IMR-90 (cell line): ENCODE data around the gene CLSTN1. TPM values are rescaled to one million over a fixed set of nuclear protein-coding genes. Genes with fewer than 3 reads are reported as not detected.

Source experiments
- ATAC-seq: fragments of 200-7000 bp; cut with Tn5 transposase; 2 replicates; pipeline ENCODE4 v1.9.1; 2020; ENCODE audit warnings: low read depth, mild to moderate bottlenecking, moderate library complexity
- BruUV-seq: library from RNA; stranded (reverse); fragments of 400-500 nt; replicated peaks from 2 replicates; lab custom pipeline; 2021; lab: Mats Ljungman, UMichigan
- CTCF ChIA-PET: fragments of 300-600 bp; formaldehyde crosslinking; extraction: SDS; loops from one replicate; lab custom pipeline; 2021; ENCODE audit warnings: antibody characterized with exemption; lab: Yijun Ruan, JAX
- POLR2A ChIA-PET: fragments of 300-600 bp; sonication (Branson Sonifier 250); formaldehyde crosslinking; loops from one replicate; lab custom pipeline; 2022; ENCODE audit warnings: antibody characterized with exemption; ENCODE audit not compliant: unreplicated experiment; lab: Charles Lee
- DNase-seq: peaks from one replicate; pipeline ENCODE4 v3.0.0; 2013
- H2AFZ ChIP-seq: replicated peaks from 2 replicates; pipeline ENCODE3; 2013; ENCODE audit warnings: low read length, mild to moderate bottlenecking; ENCODE audit not compliant: poor library complexity
- H2AK5ac ChIP-seq: 2 replicates; pipeline ENCODE4 v1.6.1; 2013; ENCODE audit warnings: low read depth, low read length, inconsistent platforms
- H2AK9ac ChIP-seq: replicated peaks from 2 replicates; pipeline ENCODE3; 2013; ENCODE audit warnings: mild to moderate bottlenecking, low read depth, low read length, moderate library complexity; ENCODE audit not compliant: poor library complexity
- H2BK120ac ChIP-seq: 2 replicates; pipeline ENCODE4 v1.6.1; 2013; ENCODE audit warnings: low read depth, low read length, inconsistent platforms
- H2BK15ac ChIP-seq: 3 replicates; pipeline ENCODE4 v1.6.1; 2013; ENCODE audit warnings: low read depth, low read length, inconsistent platforms
- H2BK20ac ChIP-seq: 2 replicates; pipeline ENCODE4 v1.6.1; 2013; ENCODE audit warnings: low read depth, mild to moderate bottlenecking, inconsistent platforms, low read length, moderate library complexity
- H2BK5ac ChIP-seq: 2 replicates; pipeline ENCODE4 v1.6.1; 2013; ENCODE audit warnings: mild to moderate bottlenecking, low read depth, low read length, inconsistent platforms; ENCODE audit not compliant: poor library complexity, severe bottlenecking
- H3K14ac ChIP-seq: replicated peaks from 2 replicates; pipeline ENCODE4 v1.6.1; 2013; ENCODE audit warnings: low read depth, low read length, inconsistent platforms
- H3K18ac ChIP-seq: 2 replicates; pipeline ENCODE4 v1.6.1; 2013; ENCODE audit warnings: low read depth, low read length, control low read depth
- H3K23ac ChIP-seq: 2 replicates; pipeline ENCODE4 v1.6.1; 2013; ENCODE audit warnings: low read depth, low read length, inconsistent platforms
- H3K27ac ChIP-seq: 2 replicates; pipeline ENCODE4 v1.5.1; 2013; ENCODE audit warnings: mild to moderate bottlenecking, control low read depth, low read length; ENCODE audit not compliant: insufficient read depth
- H3K27me3 ChIP-seq: 2 replicates; pipeline ENCODE4 v1.6.1; 2013; ENCODE audit warnings: low read length; ENCODE audit not compliant: control insufficient read depth, insufficient read depth
- H3K36me3 ChIP-seq: 2 replicates; pipeline ENCODE4 v1.6.1; 2013; ENCODE audit warnings: low read length, mixed read lengths; ENCODE audit not compliant: control insufficient read depth, insufficient read depth
- H3K4ac ChIP-seq: 2 replicates; pipeline ENCODE4 v1.6.1; 2013; ENCODE audit warnings: low read depth, low read length, inconsistent platforms
- H3K4me1 ChIP-seq: 2 replicates; pipeline ENCODE4 v1.6.1; 2013; ENCODE audit warnings: low read length, mixed read lengths; ENCODE audit not compliant: control insufficient read depth, insufficient read depth
- H3K4me2 ChIP-seq: 2 replicates; pipeline ENCODE4 v1.6.1; 2013; ENCODE audit warnings: low read depth, mild to moderate bottlenecking, control low read depth, low read length, moderate library complexity
- H3K4me3 ChIP-seq: 2 replicates; pipeline ENCODE4 v1.5.1; 2013; ENCODE audit warnings: low read depth, mild to moderate bottlenecking, control low read depth, low read length, moderate library complexity; ENCODE audit not compliant: insufficient read depth
- H3K56ac ChIP-seq: 2 replicates; pipeline ENCODE4 v1.6.1; 2013; ENCODE audit warnings: low read length, inconsistent platforms; ENCODE audit not compliant: insufficient read depth; ENCODE audit errors: extremely low read depth
- H3K79me1 ChIP-seq, 2 experiments: 2 replicates each; pipeline ENCODE4 v1.6.1; 2013; ENCODE audit warnings: low read length in 2 of 2, inconsistent platforms in 1 of 2, low read depth in 1 of 2
- H3K9ac ChIP-seq: 2 replicates; pipeline ENCODE4 v1.6.1; 2013; ENCODE audit warnings: low read depth, low read length, control low read depth
- H3K9me1 ChIP-seq: 2 replicates; pipeline ENCODE4 v1.6.1; 2013; ENCODE audit warnings: low read length, inconsistent platforms; ENCODE audit not compliant: insufficient read depth
- H3K9me3 ChIP-seq: 2 replicates; pipeline ENCODE4 v1.6.1; 2013; ENCODE audit warnings: low read length; ENCODE audit not compliant: control insufficient read depth, insufficient read depth
- H4K20me1 ChIP-seq: 2 replicates; pipeline ENCODE4 v1.6.1; 2013; ENCODE audit warnings: low read length, inconsistent platforms; ENCODE audit not compliant: insufficient read depth
- H4K5ac ChIP-seq: 2 replicates; pipeline ENCODE4 v1.6.1; 2013; ENCODE audit warnings: mild to moderate bottlenecking, low read depth, low read length, control low read depth
- H4K8ac ChIP-seq, 2 experiments: 2 replicates each; pipeline ENCODE4 v1.6.1; 2013; ENCODE audit warnings: low read depth in 2 of 2, low read length in 2 of 2, control low read depth in 1 of 2, inconsistent platforms in 1 of 2
- H4K91ac ChIP-seq: 2 replicates; pipeline ENCODE4 v1.6.1; 2013; ENCODE audit warnings: low read depth, low read length, inconsistent platforms; ENCODE audit not compliant: insufficient read depth
- CHD1 ChIP-seq: IDR thresholded peaks from 2 replicates; pipeline ENCODE4 v1.6.1; 2012; ENCODE audit warnings: low read depth, low read length, improper control_type of control experiment
- WGBS, 2 experiments: methylation state at CpG; one replicate each; pipeline versions ENCODE4 v1.1.5 to v1.1.7; 2013; ENCODE audit warnings: missing lambda C conversion rate in 2 of 2; ENCODE audit not compliant: insufficient read length in 1 of 2; ENCODE audit errors: extremely low coverage in 2 of 2; 5-methylcytosine and 5-hydroxymethylcytosine counted together
- dilution Hi-C: fragments of 300-500 bp; cut with HindIII; formaldehyde crosslinking; loops from one replicate; pipeline ENCODE4 v1.14.3; 2018; ENCODE audit warnings: low sequenced_read_pairs; ENCODE audit not compliant: unreplicated experiment
- in situ Hi-C: fragments of 300-500 bp; cut with MboI; formaldehyde crosslinking; loops from 3 replicates; pipeline ENCODE4 v1.14.3; 2019; ENCODE audit warnings: low sequenced_read_pairs, inconsistent platforms, mixed read lengths
- intact Hi-C: fragments of 100-400 bp; cut with micrococcal nuclease; formaldehyde crosslinking; loops from 2 replicates; pipeline ENCODE4 v1.10.0; 2022
- polyA plus RNA-seq, 3 experiments: library from polyadenylated mRNA; depleted of rRNA; stranded (reverse); fragments of >200 nt; gene quantifications; 2 replicates each; pipeline ENCODE4 v1.2.3, GENCODE V29; 2012; ENCODE audit warnings: low replicate concordance in 1 of 3
- total RNA-seq: library from RNA; depleted of rRNA; stranded (reverse); fragments of >200 nt; gene quantifications from 2 replicates; pipeline ENCODE4 v1.2.3, GENCODE V29; 2012
- TF ChIP-seq, protein P1 (sequence below): fragments of 150-350 bp; IDR thresholded peaks from 2 replicates; pipeline ENCODE4 v1.6.1; 2016; ENCODE audit warnings: low read depth, mild to moderate bottlenecking, low read length, moderate library complexity, borderline replicate concordance

The CLSTN1 gene
- total and polyA plus RNA-seq, 2 of the 4 experiments (the other 2 are of a cell fraction), result 30.1 to 72.2 TPM

DNA sequence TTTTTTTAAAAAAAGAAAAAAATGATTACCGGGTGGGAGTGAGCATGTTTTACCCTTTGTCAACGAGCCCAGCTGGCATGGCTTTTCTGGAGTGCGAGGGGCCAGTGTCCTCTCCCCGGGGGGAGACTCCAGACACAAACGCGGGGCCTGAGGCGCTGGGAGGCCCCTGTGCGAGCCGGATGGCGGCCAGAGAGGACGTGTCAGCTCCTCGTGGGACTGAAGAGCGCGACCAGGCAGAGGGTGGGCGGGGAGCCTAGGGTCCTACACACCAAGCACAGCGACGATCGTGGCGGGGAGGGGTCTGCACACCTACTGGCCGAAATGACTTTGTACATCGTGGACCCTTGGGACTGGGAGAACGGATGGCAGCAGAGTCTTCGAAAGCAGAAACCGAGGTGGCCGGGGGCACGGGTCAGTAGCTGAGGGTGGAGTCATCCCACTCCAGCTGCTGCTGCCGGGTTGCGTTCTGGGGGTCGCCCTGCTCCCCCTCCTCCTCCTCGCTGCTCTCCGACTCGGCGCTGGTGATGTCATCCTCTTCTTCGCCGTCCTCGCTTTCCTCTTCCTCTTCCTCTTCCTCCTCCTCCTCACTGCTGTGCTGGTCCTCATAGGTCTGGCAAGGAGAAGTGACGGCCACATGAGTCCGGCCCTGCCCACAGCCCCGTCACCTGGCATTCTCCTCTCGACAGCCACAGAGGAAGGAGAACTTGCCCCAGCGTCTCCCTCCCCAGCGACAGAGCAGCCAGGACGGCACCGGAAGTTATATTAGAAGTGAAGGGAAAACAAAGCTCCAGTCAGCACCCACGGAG, 93.5 kb downstream of the CLSTN1 start:
- in situ Hi-C loops (no loop called here), intact Hi-C loops (no loop called here), dilution Hi-C loops (no loop called here)
- DNase-seq (no peak), ATAC-seq (no peak)
- Histone ChIP-seq H4K5ac (no peak overlapping the region), H3K27me3 (no peaks in the 10 kb centered on the region), H3K9me3 (no peaks in the 10 kb centered on the region), H2AK9ac (no peak overlapping the region), H3K23ac (no peak overlapping the region), H3K4me2 (no peak overlapping the region), H3K79me1 (no peaks in the 10 kb centered on the region), H3K36me3 (peaks cover 73% of the 10 kb centered on the region), H4K91ac (no peak overlapping the region), H2AK5ac (no peak overlapping the region), H2BK5ac (no peak overlapping the region), H3K14ac (no peak overlapping the region), H2BK20ac (no peak overlapping the region), H3K4me3 (no peak overlapping the region), H2AFZ (no peak overlapping the region), H4K8ac (no peak overlapping the region), H2BK120ac (no peak overlapping the region), H2BK15ac (no peak overlapping the region), H3K18ac (no peak overlapping the region), H4K20me1 (peaks cover 4% of the 10 kb centered on the region; the same call in 1 of the 2 replicates), H3K4me1 (no peaks in the 10 kb centered on the region), H3K9ac (no peak overlapping the region), H3K27ac (no peak overlapping the region), H3K9me1 (no peaks in the 10 kb centered on the region), H3K56ac (no peak overlapping the region), H3K4ac (no peak overlapping the region)
- ChIA-PET POLR2A (no interaction called here), CTCF (no interaction called here)
- BruUV-seq, result TSS peak; percentile 83
- TF ChIP-seq CHD1, result no peak
- TF ChIP-seq, protein P1, sequence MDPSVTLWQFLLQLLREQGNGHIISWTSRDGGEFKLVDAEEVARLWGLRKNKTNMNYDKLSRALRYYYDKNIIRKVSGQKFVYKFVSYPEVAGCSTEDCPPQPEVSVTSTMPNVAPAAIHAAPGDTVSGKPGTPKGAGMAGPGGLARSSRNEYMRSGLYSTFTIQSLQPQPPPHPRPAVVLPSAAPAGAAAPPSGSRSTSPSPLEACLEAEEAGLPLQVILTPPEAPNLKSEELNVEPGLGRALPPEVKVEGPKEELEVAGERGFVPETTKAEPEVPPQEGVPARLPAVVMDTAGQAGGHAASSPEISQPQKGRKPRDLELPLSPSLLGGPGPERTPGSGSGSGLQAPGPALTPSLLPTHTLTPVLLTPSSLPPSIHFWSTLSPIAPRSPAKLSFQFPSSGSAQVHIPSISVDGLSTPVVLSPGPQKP, result no peak
- 91% methylated on average over 27 of the region's 45 CpGs; no CpG with 5 or more reads in 1 of the 2 experiments for WGBS, 2 experiments
